ENCODE results near the gene CCDC39. TPM values are rescaled to one million over a fixed set of nuclear protein-coding genes. Genes with fewer than 3 reads are reported as not detected.

CCDC39 gene
- total and polyA plus RNA-seq, 2 of the 8 experiments (the other 6 are each of a cell fraction or from before 2014, with no cell fraction given), result 0.12 to 0.80 TPM

DNA sequence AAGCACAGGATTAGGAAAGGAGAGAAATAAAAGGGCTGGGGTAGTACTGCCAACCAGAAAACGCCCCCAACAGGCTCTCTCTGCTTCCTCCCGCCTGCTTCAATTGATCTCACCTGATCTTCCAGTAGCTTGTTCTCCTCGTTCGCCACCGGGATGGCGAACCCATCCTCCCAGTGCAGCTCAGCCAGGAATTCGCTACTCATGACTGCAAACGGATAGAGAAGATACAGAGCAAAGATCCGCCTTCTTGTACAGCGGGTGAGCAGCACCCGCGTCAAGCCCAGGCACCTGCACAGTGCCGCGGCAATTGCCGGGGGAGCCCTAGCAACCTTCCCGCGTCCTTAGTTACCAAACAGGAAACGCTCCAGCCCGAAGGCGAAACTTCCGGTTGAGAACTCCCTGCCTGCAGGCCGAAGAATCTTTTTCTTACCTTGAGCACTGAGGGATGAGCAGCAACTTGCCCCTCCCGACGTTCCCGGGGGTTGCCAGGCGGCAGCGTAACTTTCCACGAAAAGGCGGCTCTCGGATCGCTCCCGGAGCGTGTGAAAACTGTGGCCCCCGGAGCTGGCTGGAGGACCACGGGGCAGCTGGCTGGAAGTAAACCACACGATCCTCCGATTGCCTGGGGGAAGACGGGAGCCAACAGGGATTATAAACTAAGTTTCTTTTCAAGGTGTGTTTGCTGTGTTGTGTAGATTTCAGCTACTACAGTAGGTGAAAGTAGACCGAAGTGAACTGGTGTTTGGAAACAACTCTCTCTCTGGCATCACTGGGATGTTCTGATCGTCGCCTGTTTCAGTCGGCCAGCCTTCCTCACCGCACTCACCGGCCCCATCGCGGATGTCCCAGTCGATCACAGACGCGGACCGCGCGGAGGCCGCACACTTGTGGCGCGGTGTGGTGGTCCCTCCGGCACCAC is at the start of gene CCDC39 (continued):
- TF ChIP-seq, protein P1, sequence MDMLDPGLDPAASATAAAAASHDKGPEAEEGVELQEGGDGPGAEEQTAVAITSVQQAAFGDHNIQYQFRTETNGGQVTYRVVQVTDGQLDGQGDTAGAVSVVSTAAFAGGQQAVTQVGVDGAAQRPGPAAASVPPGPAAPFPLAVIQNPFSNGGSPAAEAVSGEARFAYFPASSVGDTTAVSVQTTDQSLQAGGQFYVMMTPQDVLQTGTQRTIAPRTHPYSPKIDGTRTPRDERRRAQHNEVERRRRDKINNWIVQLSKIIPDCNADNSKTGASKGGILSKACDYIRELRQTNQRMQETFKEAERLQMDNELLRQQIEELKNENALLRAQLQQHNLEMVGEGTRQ (IDR thresholded peaks at IDR 0.05; ENCODE audit: low read length), result no peak
- TF ChIP-seq, protein P2, sequence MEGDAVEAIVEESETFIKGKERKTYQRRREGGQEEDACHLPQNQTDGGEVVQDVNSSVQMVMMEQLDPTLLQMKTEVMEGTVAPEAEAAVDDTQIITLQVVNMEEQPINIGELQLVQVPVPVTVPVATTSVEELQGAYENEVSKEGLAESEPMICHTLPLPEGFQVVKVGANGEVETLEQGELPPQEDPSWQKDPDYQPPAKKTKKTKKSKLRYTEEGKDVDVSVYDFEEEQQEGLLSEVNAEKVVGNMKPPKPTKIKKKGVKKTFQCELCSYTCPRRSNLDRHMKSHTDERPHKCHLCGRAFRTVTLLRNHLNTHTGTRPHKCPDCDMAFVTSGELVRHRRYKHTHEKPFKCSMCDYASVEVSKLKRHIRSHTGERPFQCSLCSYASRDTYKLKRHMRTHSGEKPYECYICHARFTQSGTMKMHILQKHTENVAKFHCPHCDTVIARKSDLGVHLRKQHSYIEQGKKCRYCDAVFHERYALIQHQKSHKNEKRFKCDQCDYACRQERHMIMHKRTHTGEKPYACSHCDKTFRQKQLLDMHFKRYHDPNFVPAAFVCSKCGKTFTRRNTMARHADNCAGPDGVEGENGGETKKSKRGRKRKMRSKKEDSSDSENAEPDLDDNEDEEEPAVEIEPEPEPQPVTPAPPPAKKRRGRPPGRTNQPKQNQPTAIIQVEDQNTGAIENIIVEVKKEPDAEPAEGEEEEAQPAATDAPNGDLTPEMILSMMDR (IDR thresholded peaks at IDR 0.05; ENCODE audit: control extremely low read depth in 1 of 3, insufficient read depth in 1 of 3, low read depth in 1 of 3, low read length in 3 of 3), result peak in 2 of 3 experiments; percentile 3 to 6; a peak in 2 of 4 replicates
- TF ChIP-seq HDAC2 (IDR thresholded peaks at IDR 0.05; ENCODE audit: borderline replicate concordance in 1 of 2, low read depth in 2 of 2, low read length in 2 of 2) (peak in 1 of 2 experiments; percentile 96; a peak in 1 of 4 replicates), MAFK (IDR thresholded peaks at IDR 0.05; ENCODE audit: low read depth, low read length) (no peak), KDM4A (IDR thresholded peaks at IDR 0.05; ENCODE audit: low read depth, low read length, severe bottlenecking) (peak; percentile 84), TCF12 (IDR thresholded peaks at IDR 0.05; ENCODE audit: low read depth, low read length) (no peak), RBBP5 (IDR thresholded peaks at IDR 0.05; ENCODE audit: borderline replicate concordance, low read depth, low read length) (peak; percentile 83; the same call in 1 of the 2 replicates), ASH2L (IDR thresholded peaks at IDR 0.05; ENCODE audit: low read length) (peak; percentile 86), GABPA (IDR thresholded peaks at IDR 0.05; ENCODE audit: borderline replicate concordance, insufficient read depth, low read length) (peak; percentile 88), PHF8 (conservative IDR thresholded peaks at IDR 0.05; ENCODE audit: low read depth, low read length) (peak; percentile 24), RFX5 (IDR thresholded peaks at IDR 0.05; ENCODE audit: borderline replicate concordance, low read depth, low read length) (no peak), CEBPB (IDR thresholded peaks at IDR 0.05; ENCODE audit: low read depth, low read length) (no peak), KDM5A (IDR thresholded peaks at IDR 0.05; ENCODE audit: low read length) (no peak), SIN3A (conservative IDR thresholded peaks at IDR 0.05 in 1 of 2, IDR thresholded peaks at IDR 0.05 in 1 of 2; ENCODE audit: low read depth in 1 of 2, low read length in 2 of 2) (peak; percentile 88 to 97; a peak in 3 of 4 replicates), CREB1 (IDR thresholded peaks at IDR 0.05) (peak; percentile 10; the same call in 1 of the 2 replicates)
- TF ChIP-seq, protein P3, sequence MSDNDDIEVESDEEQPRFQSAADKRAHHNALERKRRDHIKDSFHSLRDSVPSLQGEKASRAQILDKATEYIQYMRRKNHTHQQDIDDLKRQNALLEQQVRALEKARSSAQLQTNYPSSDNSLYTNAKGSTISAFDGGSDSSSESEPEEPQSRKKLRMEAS (IDR thresholded peaks at IDR 0.05), result 0 out of 2 replicates have a peak, but pooled peaks have one; percentile 21
- TF ChIP-seq, protein P4, sequence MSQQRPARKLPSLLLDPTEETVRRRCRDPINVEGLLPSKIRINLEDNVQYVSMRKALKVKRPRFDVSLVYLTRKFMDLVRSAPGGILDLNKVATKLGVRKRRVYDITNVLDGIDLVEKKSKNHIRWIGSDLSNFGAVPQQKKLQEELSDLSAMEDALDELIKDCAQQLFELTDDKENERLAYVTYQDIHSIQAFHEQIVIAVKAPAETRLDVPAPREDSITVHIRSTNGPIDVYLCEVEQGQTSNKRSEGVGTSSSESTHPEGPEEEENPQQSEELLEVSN (IDR thresholded peaks at IDR 0.05), result peak; percentile 47
